A673 (cell line): ENCODE measurements around the gene C4BPA. TPM values are rescaled to one million over a fixed set of nuclear protein-coding genes. Genes with fewer than 3 reads are reported as not detected.

ENCODE experiments used
- BruUV-seq: library from RNA; stranded (reverse); fragments of 400-500 nt; replicated peaks from 2 replicates; lab custom pipeline; 2021; lab: Mats Ljungman, UMichigan
- CTCF ChIA-PET: fragments of 300-600 bp; sonication (Branson Sonifier 250); formaldehyde crosslinking; loops from one replicate; lab custom pipeline; 2022; ENCODE audit warnings: antibody characterized with exemption; lab: Charles Lee
- POLR2A ChIA-PET: fragments of 300-600 bp; sonication (Branson Sonifier 250); formaldehyde crosslinking; loops from one replicate; lab custom pipeline; 2022; ENCODE audit warnings: antibody characterized with exemption; ENCODE audit not compliant: low non-redundant PET; lab: Charles Lee
- DNase-seq: peaks from one replicate; pipeline ENCODE4 v3.0.0-alpha.2; 2015; ENCODE audit warnings: low spot score
- H3K27ac ChIP-seq: fragments of 200-600 bp; sonication (generic); 2 replicates; pipeline ENCODE4 v1.5.1; 2016; ENCODE audit warnings: mixed run types, low read depth, mild to moderate bottlenecking, mixed read lengths, antibody characterized with exemption, low read length; ENCODE audit not compliant: poor library complexity, severe bottlenecking
- H3K27me3 ChIP-seq: fragments of 200-600 bp; sonication (generic); replicated peaks from 2 replicates; pipeline ENCODE4 v1.6.1; 2017; ENCODE audit warnings: mixed run types, low read depth, mild to moderate bottlenecking, mixed read lengths, antibody characterized with exemption, low read length; ENCODE audit not compliant: insufficient read depth, poor library complexity
- H3K36me3 ChIP-seq: fragments of 200-600 bp; sonication (generic); 2 replicates; pipeline ENCODE4 v1.6.1; 2016; ENCODE audit warnings: mixed run types, mild to moderate bottlenecking, mixed read lengths, antibody characterized with exemption, low read length; ENCODE audit not compliant: insufficient read depth, poor library complexity, severe bottlenecking
- H3K4me1 ChIP-seq: fragments of 200-600 bp; sonication (generic); 2 replicates; pipeline ENCODE4 v1.6.1; 2017; ENCODE audit warnings: mixed run types, mild to moderate bottlenecking, mixed read lengths, antibody characterized with exemption, low read length; ENCODE audit not compliant: insufficient read depth, poor library complexity, severe bottlenecking
- H3K4me3 ChIP-seq: fragments of 200-600 bp; sonication (generic); 2 replicates; pipeline ENCODE4 v1.5.1; 2016; ENCODE audit warnings: low read depth, mixed run types, mild to moderate bottlenecking, mixed read lengths, low read length; ENCODE audit not compliant: poor library complexity, severe bottlenecking
- H3K9me3 ChIP-seq: fragments of 200-600 bp; sonication (generic); 2 replicates; pipeline ENCODE4 v1.6.1; 2016; ENCODE audit warnings: mixed run types, low read depth, mild to moderate bottlenecking, mixed read lengths, antibody characterized with exemption, low read length; ENCODE audit not compliant: poor library complexity, severe bottlenecking
- CTCF ChIP-seq: fragments of 300-800, 200-600 bp; sonication (generic); conservative IDR thresholded peaks from 2 replicates; pipeline ENCODE4 v1.5.1; 2017; ENCODE audit warnings: low read depth, mild to moderate bottlenecking, antibody characterized with exemption, low read length, moderate library complexity, mixed read lengths
- EZH2 ChIP-seq: fragments of 200-600 bp; sonication (generic); IDR thresholded peaks from 2 replicates; pipeline ENCODE4 v1.6.1; 2017; ENCODE audit warnings: borderline replicate concordance, low read depth, mild to moderate bottlenecking, mixed read lengths, antibody characterized with exemption, low read length; ENCODE audit not compliant: poor library complexity, severe bottlenecking
- intact Hi-C: fragments of 100-400 bp; cut with micrococcal nuclease; formaldehyde crosslinking; loops from one replicate; pipeline ENCODE4 v1.10.0; 2022; ENCODE audit not compliant: unreplicated experiment
- total RNA-seq: library from RNA; stranded (reverse); gene quantifications from 2 replicates; pipeline ENCODE4 v1.2.3, GENCODE V29; 2021

Gene C4BPA
- total RNA-seq, 1 experiment from 2014 or later = not detected

DNA sequence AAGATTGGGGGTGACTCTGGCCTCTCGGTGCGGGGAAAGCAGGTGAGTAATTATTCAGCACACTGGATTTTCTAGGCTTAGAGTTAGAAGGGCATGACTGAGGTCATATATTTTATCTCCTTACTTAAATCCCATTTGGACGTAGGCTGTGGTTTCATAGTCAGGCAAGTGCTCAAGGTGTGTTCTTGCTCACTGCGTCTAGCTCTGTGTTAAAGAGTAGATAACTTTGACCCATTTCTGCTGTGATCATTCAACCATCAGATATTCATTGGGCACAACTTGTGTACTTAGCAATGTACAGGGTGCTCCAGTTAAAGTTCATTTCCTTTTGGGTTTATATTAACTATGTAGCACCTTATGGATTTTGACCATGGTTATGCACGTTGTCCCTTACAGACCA, 36.4 kb upstream of the C4BPA start:
- intact Hi-C loops = no loop called here
- H3K27me3 ChIP-seq = no peaks in the 10 kb centered on the region
- no peaks in the 10 kb centered on the region for H3K4me1 ChIP-seq
- no peak overlapping the region for H3K4me3 ChIP-seq
- no peak for DNase-seq
- no peak overlapping the region for H3K27ac ChIP-seq
- H3K36me3 ChIP-seq = no peaks in the 10 kb centered on the region
- no TSS peak for BruUV-seq
- no peak for TF ChIP-seq EZH2
- no peak for TF ChIP-seq CTCF
- CTCF ChIA-PET = no interaction called here
- POLR2A ChIA-PET = no interaction called here
- no peaks in the 10 kb centered on the region for H3K9me3 ChIP-seq

DNA sequence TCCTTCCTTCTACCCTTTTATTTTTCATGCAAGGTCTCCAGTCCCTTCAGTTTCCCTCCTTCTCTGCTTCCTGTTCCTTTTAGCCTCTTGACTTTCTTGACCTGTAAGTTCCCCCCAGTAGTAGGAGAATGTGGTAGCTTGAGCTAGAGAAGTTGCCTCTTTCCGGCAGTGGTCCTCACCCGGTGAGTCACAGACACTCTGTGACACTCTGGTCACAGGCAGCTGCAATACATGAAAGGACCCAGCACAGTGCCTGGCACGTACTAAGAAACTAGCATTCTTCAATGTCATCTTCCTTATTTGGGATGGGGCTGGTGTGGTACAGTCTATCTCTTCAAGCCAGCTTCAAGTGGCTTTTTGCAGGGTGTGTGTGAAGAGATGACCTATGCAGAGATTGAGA, 35.0 kb upstream of the C4BPA start:
- no peaks in the 10 kb centered on the region for H3K36me3 ChIP-seq
- H3K27ac ChIP-seq = no peak overlapping the region
- intact Hi-C loops = no loop called here
- DNase-seq = no peak
- no peaks in the 10 kb centered on the region for H3K4me1 ChIP-seq
- CTCF ChIA-PET = no interaction called here
- BruUV-seq = no TSS peak
- H3K27me3 ChIP-seq = no peaks in the 10 kb centered on the region
- no peaks in the 10 kb centered on the region for H3K9me3 ChIP-seq
- POLR2A ChIA-PET = no interaction called here
- no peak overlapping the region for H3K4me3 ChIP-seq
- TF ChIP-seq EZH2 = no peak
- TF ChIP-seq CTCF = no peak

DNA sequence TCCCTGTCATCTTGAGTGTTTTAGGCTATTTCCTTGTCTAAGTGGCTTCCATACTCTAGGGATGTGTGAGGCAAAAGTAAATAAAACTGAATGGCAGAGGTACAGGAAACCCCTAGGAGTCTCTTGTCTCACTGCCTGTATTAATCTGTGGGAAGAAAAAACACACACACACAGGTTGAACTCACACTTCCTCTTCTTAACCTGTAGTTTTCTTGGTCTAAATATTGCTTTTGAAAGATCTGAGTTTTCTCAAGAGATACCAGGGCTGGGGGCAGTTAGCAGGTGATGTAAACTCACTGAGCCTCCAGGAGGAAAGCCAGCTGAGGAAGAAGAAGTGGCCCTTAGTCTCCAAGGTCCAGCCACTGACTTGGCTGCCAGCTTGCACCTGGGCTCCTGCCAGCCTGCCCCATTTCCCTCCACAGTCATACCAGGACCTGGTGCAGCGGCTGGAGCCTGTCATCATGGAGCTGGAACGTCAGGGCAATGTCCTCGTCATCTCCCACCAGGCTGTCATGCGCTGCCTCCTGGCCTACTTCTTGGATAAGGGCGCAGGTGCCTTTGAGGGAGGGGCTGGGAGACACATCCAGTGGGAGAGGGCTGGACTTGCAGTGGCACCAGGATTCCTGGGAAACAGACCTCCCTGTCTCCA, 34.1 kb upstream of the C4BPA start:
- BruUV-seq = no TSS peak
- Histone ChIP-seq H3K27ac (no peak overlapping the region), H3K9me3 (no peaks in the 10 kb centered on the region), H3K27me3 (no peaks in the 10 kb centered on the region), H3K4me3 (no peak overlapping the region), H3K36me3 (no peaks in the 10 kb centered on the region), H3K4me1 (no peaks in the 10 kb centered on the region)
- CTCF ChIA-PET = no interaction called here
- intact Hi-C loops = no loop called here
- DNase-seq = no peak
- POLR2A ChIA-PET = no interaction called here
- TF ChIP-seq EZH2 = no peak
- no peak for TF ChIP-seq CTCF
